GM12873 (cell line): ENCODE results near the gene MVB12B.

Source experiments
- TF ChIP-seq, protein P1 (sequence below): IDR thresholded peaks from 2 replicates; pipeline ENCODE4 v1.5.1; 2012; ENCODE audit warnings: low read depth, mild to moderate bottlenecking, moderate library complexity, low read length, control low read depth; ENCODE audit not compliant: insufficient read depth; ENCODE audit errors: missing control alignments

Gene MVB12B

DNA sequence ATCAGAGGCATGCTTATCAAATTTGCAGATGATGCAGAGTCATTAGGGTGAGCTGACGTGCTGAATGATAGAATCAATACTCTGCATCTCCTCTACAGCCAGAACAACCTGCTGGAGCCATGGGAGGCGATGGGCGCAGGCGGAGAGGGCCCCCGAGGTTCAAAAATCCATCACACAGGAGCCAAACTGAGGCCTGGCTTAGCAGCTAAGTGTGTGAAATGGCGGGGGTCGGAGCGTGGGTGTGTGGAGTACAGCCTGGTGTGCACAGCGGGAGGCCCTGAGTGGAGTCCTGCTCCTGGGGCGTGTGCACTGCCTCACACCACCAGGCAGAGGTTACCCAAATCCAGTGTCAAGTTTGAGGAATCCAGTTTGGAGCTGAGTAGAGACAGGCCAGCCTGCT, 73.2 kb downstream of the MVB12B start:
- TF ChIP-seq, protein P1, sequence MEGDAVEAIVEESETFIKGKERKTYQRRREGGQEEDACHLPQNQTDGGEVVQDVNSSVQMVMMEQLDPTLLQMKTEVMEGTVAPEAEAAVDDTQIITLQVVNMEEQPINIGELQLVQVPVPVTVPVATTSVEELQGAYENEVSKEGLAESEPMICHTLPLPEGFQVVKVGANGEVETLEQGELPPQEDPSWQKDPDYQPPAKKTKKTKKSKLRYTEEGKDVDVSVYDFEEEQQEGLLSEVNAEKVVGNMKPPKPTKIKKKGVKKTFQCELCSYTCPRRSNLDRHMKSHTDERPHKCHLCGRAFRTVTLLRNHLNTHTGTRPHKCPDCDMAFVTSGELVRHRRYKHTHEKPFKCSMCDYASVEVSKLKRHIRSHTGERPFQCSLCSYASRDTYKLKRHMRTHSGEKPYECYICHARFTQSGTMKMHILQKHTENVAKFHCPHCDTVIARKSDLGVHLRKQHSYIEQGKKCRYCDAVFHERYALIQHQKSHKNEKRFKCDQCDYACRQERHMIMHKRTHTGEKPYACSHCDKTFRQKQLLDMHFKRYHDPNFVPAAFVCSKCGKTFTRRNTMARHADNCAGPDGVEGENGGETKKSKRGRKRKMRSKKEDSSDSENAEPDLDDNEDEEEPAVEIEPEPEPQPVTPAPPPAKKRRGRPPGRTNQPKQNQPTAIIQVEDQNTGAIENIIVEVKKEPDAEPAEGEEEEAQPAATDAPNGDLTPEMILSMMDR, result no peak

DNA sequence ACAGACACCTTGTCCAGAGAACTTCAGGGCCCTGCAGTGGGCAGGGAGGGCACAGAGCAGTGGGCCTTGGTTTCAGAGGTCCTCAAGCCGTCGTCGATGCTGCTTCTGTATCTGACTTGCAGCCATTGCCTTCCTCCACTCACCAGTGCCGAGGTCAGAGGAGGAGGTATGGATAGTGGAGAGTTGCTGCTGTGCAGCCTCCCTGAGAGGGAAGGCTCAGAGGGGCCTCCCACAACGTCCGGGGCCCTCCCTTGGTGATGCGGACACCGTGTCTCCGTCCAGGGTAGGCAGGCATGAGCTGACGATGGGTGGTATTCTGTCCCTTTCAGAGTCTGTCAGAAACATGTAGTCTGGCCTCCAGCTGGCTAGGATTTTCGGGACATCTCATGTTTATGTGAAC, 73.9 kb downstream of the MVB12B start:
- TF ChIP-seq, protein P1, result no peak

DNA sequence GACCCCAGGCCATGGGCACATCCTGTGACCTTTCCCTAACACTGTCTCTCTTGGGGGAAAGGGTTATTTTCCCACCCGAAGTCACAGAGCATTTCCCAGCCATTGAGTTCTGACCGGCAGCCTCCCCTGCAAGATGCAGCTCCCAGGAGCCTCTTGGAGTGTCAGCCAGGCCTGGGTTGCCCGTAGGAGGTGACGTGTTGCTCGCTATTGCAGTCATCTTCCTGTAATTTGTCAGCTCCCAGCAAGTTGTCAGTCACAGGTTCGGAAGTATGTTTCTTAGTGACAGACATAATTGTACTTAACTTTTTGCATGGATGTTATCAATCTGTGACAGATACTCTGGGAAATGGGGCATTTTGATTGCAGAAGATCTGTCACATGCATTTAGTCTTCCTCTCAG, 74.5 kb downstream of the MVB12B start:
- TF ChIP-seq, protein P1, result no peak

DNA sequence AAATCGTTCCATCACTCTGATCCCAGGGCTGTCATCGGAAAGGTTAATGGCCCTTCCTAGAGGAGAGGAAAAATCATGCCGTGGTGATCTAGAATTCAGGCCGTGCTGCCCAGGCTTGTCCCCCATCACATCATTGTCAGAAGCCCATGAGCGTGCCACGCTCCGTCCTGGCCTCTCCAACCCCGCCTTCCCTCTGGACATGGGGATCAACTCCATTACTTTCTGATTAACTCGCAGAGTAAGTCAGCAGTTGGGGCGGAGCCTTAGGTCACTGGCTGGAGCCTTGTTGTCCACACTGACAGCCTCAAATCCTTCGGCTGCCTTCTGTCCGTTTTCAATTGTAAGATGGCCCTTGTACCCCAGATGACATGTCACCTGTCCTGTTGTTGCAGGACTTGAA, 75.0 kb downstream of the MVB12B start:
- TF ChIP-seq, protein P1, result no peak

DNA sequence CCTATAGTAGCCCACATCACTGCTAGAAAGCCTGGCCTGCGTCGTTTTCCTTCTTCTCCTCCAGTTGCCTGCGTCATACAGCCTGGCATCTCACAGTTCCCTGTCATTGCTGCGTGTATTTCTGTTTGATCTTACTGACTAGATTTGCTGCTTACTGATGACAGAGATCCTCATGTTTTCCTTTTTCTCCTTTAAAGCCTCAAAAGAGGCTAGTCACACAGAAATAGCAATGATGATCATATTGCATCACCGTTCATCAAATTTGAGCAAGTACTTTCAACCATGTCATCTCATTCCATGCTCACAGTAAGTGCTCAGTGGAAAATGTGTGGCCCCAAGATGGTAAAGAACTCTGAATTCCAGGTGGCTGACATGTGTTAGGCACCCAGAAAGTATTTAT, 76.8 kb downstream of the MVB12B start:
- TF ChIP-seq, protein P1, result no peak

DNA sequence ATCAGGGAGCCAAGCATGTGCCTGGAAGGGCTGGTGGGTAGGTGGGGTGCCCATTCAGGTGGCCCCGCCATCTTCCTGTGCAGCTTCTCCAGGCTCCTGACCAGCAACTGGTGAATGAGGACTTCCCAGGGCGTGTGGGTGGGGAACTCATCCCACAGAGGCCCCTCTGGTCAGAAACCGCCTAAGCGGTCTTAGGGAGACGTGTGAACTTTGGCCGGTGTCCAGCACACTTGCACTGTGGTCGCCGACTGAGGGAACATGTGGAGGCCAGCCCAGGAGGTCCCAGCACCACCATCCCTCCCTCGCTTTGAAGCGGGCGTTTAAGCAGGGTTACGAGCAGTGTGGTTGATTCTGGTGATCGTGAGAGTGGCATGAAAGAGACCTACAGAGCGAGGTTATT, 77.8 kb downstream of the MVB12B start:
- TF ChIP-seq, protein P1, result no peak

DNA sequence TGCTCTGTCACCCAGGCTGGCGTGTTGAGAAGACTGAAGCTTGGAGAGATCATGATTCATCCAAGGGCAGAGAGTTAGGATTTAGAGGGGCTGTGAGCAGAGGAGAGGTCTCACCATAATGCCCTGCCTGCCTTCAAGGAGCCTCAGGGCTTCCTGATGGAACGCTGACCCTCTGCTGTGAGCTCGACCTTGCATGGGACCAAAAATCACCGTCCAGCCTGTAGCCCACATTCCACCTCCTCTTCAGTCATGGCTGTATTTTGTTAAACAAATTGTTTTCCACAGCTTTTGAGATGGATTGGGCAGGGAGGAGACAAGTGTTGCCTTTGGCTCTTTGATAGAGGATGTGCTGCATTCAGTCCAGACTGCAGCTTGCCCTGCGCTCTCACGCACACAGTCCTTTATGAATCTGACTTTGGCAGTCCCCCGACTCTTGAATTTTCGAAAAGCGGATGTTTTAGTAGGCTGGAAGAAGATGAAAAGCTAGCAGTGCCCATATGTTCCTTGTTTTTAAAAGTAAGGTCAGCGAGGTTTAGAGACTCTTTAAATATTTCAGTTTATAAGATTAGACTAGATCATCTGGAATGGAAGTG, 79.5 kb downstream of the MVB12B start:
- TF ChIP-seq, protein P1, result no peak
